Measurements from ENCODE around the gene GRIP2. TPM values are rescaled to one million over a fixed set of nuclear protein-coding genes. Genes with fewer than 3 reads are reported as not detected.

The GRIP2 gene
- total and polyA plus RNA-seq, 2 donors (not counting 3 experiments of a cell fraction or from before 2014, with no cell fraction given), result not detected

GRCh38 chr3:14587740-14588360 lies 47.7 kb upstream of the GRIP2 start:
- Histone ChIP-seq H3K79me2 (ENCODE audit: control insufficient read depth, insufficient read depth, low read length) (no peaks in the 10 kb centered on the region), H3K4me3 (replicated peaks in 1 of 3; ENCODE audit: insufficient read depth in 1 of 3, low read depth in 1 of 3, low read length in 3 of 3) (no peak overlapping the region), H3K9ac (replicated peaks; ENCODE audit: extremely low read depth, insufficient read depth, low read length) (no peak overlapping the region), H3K27me3 (ENCODE audit: control insufficient read depth in 2 of 2, insufficient read depth in 2 of 2, low read length in 2 of 2) (no peaks in the 10 kb centered on the region), H3K9me3 (replicated peaks; ENCODE audit: control insufficient read depth, insufficient read depth, low read length) (no peaks in the 10 kb centered on the region), H3K36me3 (ENCODE audit: control insufficient read depth in 2 of 2, extremely low read depth in 1 of 2, insufficient read depth in 2 of 2, low read length in 2 of 2) (no peaks in the 10 kb centered on the region), H3K27ac (ENCODE audit: insufficient read depth, low read depth, low read length) (no peak overlapping the region), H3K4me1 (ENCODE audit: control insufficient read depth, extremely low read depth, insufficient read depth, low read length) (no peaks in the 10 kb centered on the region), H4K20me1 (replicated peaks; ENCODE audit: control insufficient read depth, extremely low read depth, insufficient read depth, low read length) (no peaks in the 10 kb centered on the region), H3K9me1 (replicated peaks; ENCODE audit: control insufficient read depth, extremely low read depth, insufficient read depth, low read length) (no peaks in the 10 kb centered on the region), H3K4me2 (ENCODE audit: insufficient read depth, low read length) (no peak overlapping the region), H2AFZ (ENCODE audit: low read depth, low read length) (no peak overlapping the region)
- DNase-seq (ENCODE audit: low read depth, low spot score) (no peak), FAIRE-seq (no peak)
- TF ChIP-seq JUN (IDR thresholded peaks at IDR 0.05; ENCODE audit: borderline replicate concordance, insufficient read depth, insufficient read length, low read depth), result no peak
- TF ChIP-seq CTCF (IDR thresholded peaks at IDR 0.05; ENCODE audit: extremely low read depth in 1 of 2, insufficient read depth in 1 of 2, low read depth in 1 of 2, low read length in 2 of 2), result no peak
- TF ChIP-seq MAX (IDR thresholded peaks at IDR 0.05; ENCODE audit: insufficient read depth, insufficient read length), result no peak
- TF ChIP-seq MYC (IDR thresholded peaks at IDR 0.05; ENCODE audit: low read depth, low read length), result no peak
- TF ChIP-seq POLR2AphosphoS5 (IDR thresholded peaks at IDR 0.05; ENCODE audit: insufficient read depth, low read depth, low read length), result no peak
- TF ChIP-seq EZH2 (IDR thresholded peaks at IDR 0.05; ENCODE audit: borderline replicate concordance, low read depth, low read length, severe bottlenecking), result no peak
- TF ChIP-seq FOS (IDR thresholded peaks at IDR 0.05; ENCODE audit: borderline replicate concordance, insufficient read depth, low read length), result no peak
- intact Hi-C loops (cut with micrococcal nuclease) (no loop called here), dilution Hi-C loops (cut with MboI; ENCODE audit: extremely low pct_ligation_motif_present, low sequenced_read_pairs) (no loop called here)
- BruUV-seq (replicated peaks), result no TSS peak
- ChIA-PET CTCF (no interaction called here), POLR2A (no interaction called here)

Measured in endothelial cell of umbilical vein (primary cell).